Liver (tissue), 9 donors: ENCODE measurements around the gene PLCB1. TPM values are rescaled to one million over a fixed set of nuclear protein-coding genes. Genes with fewer than 3 reads are reported as not detected.

ENCODE experiments used
- DNase-seq: peaks from one replicate; pipeline ENCODE4 v3.0.0-alpha.2; 2017; ENCODE audit warnings: low spot score
- H3K27ac ChIP-seq, 2 donors: one replicate each; pipeline ENCODE4 v1.7.0; 2013; ENCODE audit warnings: inconsistent platforms in 2 of 2, low read length in 2 of 2, control low read depth in 1 of 2, low read depth in 1 of 2, mild to moderate bottlenecking in 1 of 2
- H3K27me3 ChIP-seq, 4 donors: one replicate each; pipeline versions ENCODE4 v1.6.1 to v1.7.0; 2013; ENCODE audit warnings: low read length in 3 of 4, inconsistent platforms in 1 of 4, mild to moderate bottlenecking in 1 of 4, moderate library complexity in 1 of 4; ENCODE audit not compliant: control insufficient read depth in 4 of 4, insufficient read depth in 4 of 4
- H3K36me3 ChIP-seq, 4 donors: one replicate each; pipeline versions ENCODE4 v1.6.1 to v1.7.0; 2013; ENCODE audit warnings: low read length in 3 of 4, mild to moderate bottlenecking in 3 of 4, low read depth in 1 of 4, moderate library complexity in 1 of 4; ENCODE audit not compliant: control insufficient read depth in 4 of 4, insufficient read depth in 3 of 4
- H3K4me1 ChIP-seq, 4 donors: one replicate each; pipeline versions ENCODE4 v1.6.1 to v1.7.0; 2013; ENCODE audit warnings: low read length in 3 of 4, mild to moderate bottlenecking in 3 of 4, moderate library complexity in 1 of 4; ENCODE audit not compliant: control insufficient read depth in 4 of 4, insufficient read depth in 4 of 4
- H3K4me3 ChIP-seq, 3 donors: one replicate each; pipeline versions ENCODE4 v1.6.1 to v1.7.0; 2013; ENCODE audit warnings: low read length in 3 of 3, control low read depth in 1 of 3, low read depth in 1 of 3, mild to moderate bottlenecking in 1 of 3
- H3K9ac ChIP-seq, 2 donors: one replicate each; pipeline ENCODE4 v1.7.0; 2013; ENCODE audit warnings: low read length in 2 of 2, mild to moderate bottlenecking in 2 of 2, moderate library complexity in 2 of 2, control low read depth in 1 of 2, low read depth in 1 of 2
- H3K9me3 ChIP-seq, 4 donors: one replicate each; pipeline versions ENCODE4 v1.6.1 to v1.7.0; 2013; ENCODE audit warnings: low read length in 3 of 4; ENCODE audit not compliant: control insufficient read depth in 4 of 4
- EGR1 ChIP-seq, 2 donors: IDR thresholded peaks; 2 replicates each; pipeline ENCODE4 v1.6.1; 2016 to 2018; ENCODE audit warnings: antibody characterized with exemption in 2 of 2, low read depth in 2 of 2
- FOXA1 ChIP-seq: IDR thresholded peaks from 2 replicates; pipeline ENCODE4 v1.6.1; 2016; ENCODE audit warnings: antibody characterized with exemption
- FOXA2 ChIP-seq: IDR thresholded peaks from 2 replicates; pipeline ENCODE4 v1.6.1; 2016; ENCODE audit warnings: antibody characterized with exemption
- GABPA ChIP-seq, 2 donors: IDR thresholded peaks in 1 of 2; conservative IDR thresholded peaks in 1 of 2; 2 replicates each; pipeline ENCODE4 v1.6.1; 2016; ENCODE audit warnings: antibody characterized with exemption in 2 of 2, mild to moderate bottlenecking in 1 of 2, moderate library complexity in 1 of 2
- HNF4A ChIP-seq, 2 donors: conservative IDR thresholded peaks; 2 replicates each; pipeline ENCODE4 v1.6.1; 2016; ENCODE audit warnings: antibody characterized with exemption in 2 of 2, mild to moderate bottlenecking in 2 of 2
- HNF4G ChIP-seq: IDR thresholded peaks from 2 replicates; pipeline ENCODE4 v1.6.1; 2016; ENCODE audit warnings: antibody characterized with exemption
- JUND ChIP-seq, 2 donors: IDR thresholded peaks; 2 replicates each; pipeline ENCODE4 v1.6.1; 2016; ENCODE audit warnings: antibody characterized with exemption in 2 of 2
- NR2F2 ChIP-seq: IDR thresholded peaks from 2 replicates; pipeline ENCODE4 v1.6.1; 2016; ENCODE audit warnings: antibody characterized with exemption
- RAD21 ChIP-seq, 2 donors: IDR thresholded peaks; 2 replicates each; pipeline ENCODE4 v1.6.1; 2016; ENCODE audit warnings: antibody characterized with exemption in 2 of 2, mild to moderate bottlenecking in 2 of 2
- RXRA ChIP-seq, 2 donors: IDR thresholded peaks; 2 replicates each; pipeline ENCODE4 v1.6.1; 2017 to 2018; ENCODE audit warnings: antibody characterized with exemption in 2 of 2, mild to moderate bottlenecking in 1 of 2
- SP1 ChIP-seq: IDR thresholded peaks from 2 replicates; pipeline ENCODE4 v1.6.1; 2018; ENCODE audit warnings: antibody characterized with exemption, mild to moderate bottlenecking
- TAF1 ChIP-seq: conservative IDR thresholded peaks from 2 replicates; pipeline ENCODE4 v1.6.1; 2016; ENCODE audit warnings: antibody characterized with exemption, mild to moderate bottlenecking
- YY1 ChIP-seq: IDR thresholded peaks from 2 replicates; pipeline ENCODE4 v1.6.1; 2016; ENCODE audit warnings: antibody characterized with exemption, mild to moderate bottlenecking
- WGBS: extraction: QIAGEN DNeasy Blood & Tissue Kit; methylation state at CpG from one replicate; pipeline ENCODE4 v1.1.7; 2013; 5-methylcytosine and 5-hydroxymethylcytosine counted together
- polyA plus RNA-seq, 2 donors: library from polyadenylated mRNA; stranded (reverse) in 1 of 2; unstranded in 1 of 2; fragments of 200-250 nt in 1 of 2; fragments of >200 nt in 1 of 2; fragmentation: Nextera tagmentation in 1 of 2; extraction: Ambion mirVana in 1 of 2; gene quantifications; one replicate each; pipeline versions ENCODE4 v1.2.1 to v1.2.3, GENCODE V29; 2013 to 2015
- total RNA-seq, 2 donors: library from RNA; depleted of rRNA; stranded (reverse); fragments of >200 nt; gene quantifications; one replicate each; pipeline ENCODE4 v1.2.3, GENCODE V29; 2014
- TF ChIP-seq, protein P1 (sequence below): IDR thresholded peaks from 2 replicates; pipeline ENCODE4 v1.6.1; 2016; ENCODE audit warnings: antibody characterized with exemption
- TF ChIP-seq, protein P2 (sequence below): IDR thresholded peaks from 2 replicates; pipeline ENCODE4 v1.6.1; 2016; ENCODE audit warnings: antibody characterized with exemption, mild to moderate bottlenecking
- TF ChIP-seq, protein P3 (sequence below): IDR thresholded peaks from 2 replicates; pipeline ENCODE4 v1.6.1; 2016; ENCODE audit warnings: antibody characterized with exemption
- TF ChIP-seq, protein P4 (sequence below): fragments of 150-350 bp; IDR thresholded peaks from 2 replicates; pipeline ENCODE4 v1.5.1; 2017; ENCODE audit warnings: improper control_type of control experiment, low read depth, low read length; ENCODE audit not compliant: missing input control
- TF ChIP-seq, protein P5 (sequence below): IDR thresholded peaks from 2 replicates; pipeline ENCODE4 v1.6.1; 2016; ENCODE audit warnings: antibody characterized with exemption
- donor health status: healthy.
- donor health status: healthy.
- donor health status: healthy.
- donor health status: healthy.
- donor health status: healthy.

The PLCB1 gene
- total RNA-seq, result 10 to 100 TPM in 1 of 2 donors, 1 to 10 TPM in 1; 5.0 to 13.5 TPM
- polyA plus RNA-seq, result 1 to 10 TPM; 3.7 to 6.8 TPM

DNA sequence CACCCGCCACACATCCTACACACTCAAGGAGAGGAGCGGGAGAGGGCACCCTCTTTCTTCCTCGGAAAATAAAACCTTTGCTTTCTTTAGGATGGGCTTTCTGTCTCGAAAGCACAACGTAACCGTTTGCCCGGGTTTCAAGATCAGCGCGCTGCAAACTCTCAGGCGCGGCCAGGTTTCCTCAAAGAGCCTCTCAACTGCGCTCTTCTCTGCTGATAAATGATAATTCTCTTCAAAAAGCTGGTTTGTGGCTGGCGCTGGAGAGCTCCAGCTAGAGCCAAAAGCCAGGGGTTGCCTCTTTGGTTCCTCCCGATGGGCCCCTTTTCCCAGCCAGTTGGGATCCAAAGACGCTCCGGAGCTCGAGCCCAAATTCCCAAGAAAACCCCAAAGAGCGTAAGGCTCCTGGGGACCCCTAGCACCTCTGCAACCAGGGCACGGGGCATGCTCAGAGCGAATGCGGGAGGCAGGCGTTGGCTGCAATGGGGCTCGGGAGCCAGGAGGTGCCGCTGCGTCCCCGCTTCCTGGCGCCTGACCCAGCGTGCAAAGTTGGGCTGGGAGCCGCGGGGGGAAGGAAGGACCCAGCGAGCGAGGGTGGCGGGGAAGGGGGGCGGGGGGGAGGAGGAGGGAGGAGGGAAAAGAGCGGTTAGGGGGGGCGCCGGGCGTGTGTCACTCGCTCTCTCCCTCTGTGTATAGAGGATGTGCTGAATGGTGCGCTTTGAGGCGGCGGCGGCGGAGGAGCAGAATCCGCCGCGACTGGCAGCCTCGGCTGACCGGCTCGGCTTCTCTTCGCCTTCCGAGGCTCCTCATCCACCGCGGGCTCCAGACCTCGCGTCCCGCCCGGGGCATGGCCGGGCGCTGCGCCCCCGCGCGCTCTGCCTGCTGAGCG is at the start of gene PLCB1:
Gene PLCB1 (plus strand): TSS at position 669 of the 886 bp plus-strand sequence. CDS start 386 bp downstream, outside the sequence.
- peak within 1 kb of the TSS; percentile 70 to 79 (median 79) for H3K4me3 ChIP-seq
- DNase-seq, result peak; percentile 79
- peak within 1 kb of the TSS; percentile 38 to 40 for H3K9ac ChIP-seq
- WGBS, result 2% methylated on average over 65 of the region's 65 CpGs
- H3K27ac ChIP-seq, result peak within 1 kb of the TSS; percentile 61 to 74
- no peaks in the 10 kb centered on the region for H3K9me3 ChIP-seq
- peaks cover 0 to 6% (median under 1%) of the 10 kb centered on the region in 4 donors for H3K27me3 ChIP-seq
- no peaks in the 10 kb centered on the region for H3K36me3 ChIP-seq
- peaks cover 1 to 14% (median 6%) of the 10 kb centered on the region in 4 donors for H3K4me1 ChIP-seq
- TF ChIP-seq HNF4G (no peak), EGR1 (IDR thresholded peaks at IDR 0.05; ENCODE audit: low read depth in 2 of 2) (no peak), HNF4A (conservative IDR thresholded peaks at IDR 0.05) (no peak), FOXA2 (no peak), JUND (IDR thresholded peaks at IDR 0.05) (no peak), TAF1 (no peak), GABPA (IDR thresholded peaks at IDR 0.05 in 1 of 2, conservative IDR thresholded peaks at IDR 0.05 in 1 of 2) (no peak), RAD21 (IDR thresholded peaks at IDR 0.05) (peak; percentile 81 to 89), NR2F2 (no peak), YY1 (no peak), FOXA1 (no peak), SP1 (no peak), RXRA (IDR thresholded peaks at IDR 0.05) (peak in 1 of 2 donors; percentile 19)
- TF ChIP-seq, protein P1, sequence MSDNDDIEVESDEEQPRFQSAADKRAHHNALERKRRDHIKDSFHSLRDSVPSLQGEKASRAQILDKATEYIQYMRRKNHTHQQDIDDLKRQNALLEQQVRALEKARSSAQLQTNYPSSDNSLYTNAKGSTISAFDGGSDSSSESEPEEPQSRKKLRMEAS, result no peak
- TF ChIP-seq, protein P2, sequence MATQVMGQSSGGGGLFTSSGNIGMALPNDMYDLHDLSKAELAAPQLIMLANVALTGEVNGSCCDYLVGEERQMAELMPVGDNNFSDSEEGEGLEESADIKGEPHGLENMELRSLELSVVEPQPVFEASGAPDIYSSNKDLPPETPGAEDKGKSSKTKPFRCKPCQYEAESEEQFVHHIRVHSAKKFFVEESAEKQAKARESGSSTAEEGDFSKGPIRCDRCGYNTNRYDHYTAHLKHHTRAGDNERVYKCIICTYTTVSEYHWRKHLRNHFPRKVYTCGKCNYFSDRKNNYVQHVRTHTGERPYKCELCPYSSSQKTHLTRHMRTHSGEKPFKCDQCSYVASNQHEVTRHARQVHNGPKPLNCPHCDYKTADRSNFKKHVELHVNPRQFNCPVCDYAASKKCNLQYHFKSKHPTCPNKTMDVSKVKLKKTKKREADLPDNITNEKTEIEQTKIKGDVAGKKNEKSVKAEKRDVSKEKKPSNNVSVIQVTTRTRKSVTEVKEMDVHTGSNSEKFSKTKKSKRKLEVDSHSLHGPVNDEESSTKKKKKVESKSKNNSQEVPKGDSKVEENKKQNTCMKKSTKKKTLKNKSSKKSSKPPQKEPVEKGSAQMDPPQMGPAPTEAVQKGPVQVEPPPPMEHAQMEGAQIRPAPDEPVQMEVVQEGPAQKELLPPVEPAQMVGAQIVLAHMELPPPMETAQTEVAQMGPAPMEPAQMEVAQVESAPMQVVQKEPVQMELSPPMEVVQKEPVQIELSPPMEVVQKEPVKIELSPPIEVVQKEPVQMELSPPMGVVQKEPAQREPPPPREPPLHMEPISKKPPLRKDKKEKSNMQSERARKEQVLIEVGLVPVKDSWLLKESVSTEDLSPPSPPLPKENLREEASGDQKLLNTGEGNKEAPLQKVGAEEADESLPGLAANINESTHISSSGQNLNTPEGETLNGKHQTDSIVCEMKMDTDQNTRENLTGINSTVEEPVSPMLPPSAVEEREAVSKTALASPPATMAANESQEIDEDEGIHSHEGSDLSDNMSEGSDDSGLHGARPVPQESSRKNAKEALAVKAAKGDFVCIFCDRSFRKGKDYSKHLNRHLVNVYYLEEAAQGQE, result no peak
- TF ChIP-seq, protein P3, sequence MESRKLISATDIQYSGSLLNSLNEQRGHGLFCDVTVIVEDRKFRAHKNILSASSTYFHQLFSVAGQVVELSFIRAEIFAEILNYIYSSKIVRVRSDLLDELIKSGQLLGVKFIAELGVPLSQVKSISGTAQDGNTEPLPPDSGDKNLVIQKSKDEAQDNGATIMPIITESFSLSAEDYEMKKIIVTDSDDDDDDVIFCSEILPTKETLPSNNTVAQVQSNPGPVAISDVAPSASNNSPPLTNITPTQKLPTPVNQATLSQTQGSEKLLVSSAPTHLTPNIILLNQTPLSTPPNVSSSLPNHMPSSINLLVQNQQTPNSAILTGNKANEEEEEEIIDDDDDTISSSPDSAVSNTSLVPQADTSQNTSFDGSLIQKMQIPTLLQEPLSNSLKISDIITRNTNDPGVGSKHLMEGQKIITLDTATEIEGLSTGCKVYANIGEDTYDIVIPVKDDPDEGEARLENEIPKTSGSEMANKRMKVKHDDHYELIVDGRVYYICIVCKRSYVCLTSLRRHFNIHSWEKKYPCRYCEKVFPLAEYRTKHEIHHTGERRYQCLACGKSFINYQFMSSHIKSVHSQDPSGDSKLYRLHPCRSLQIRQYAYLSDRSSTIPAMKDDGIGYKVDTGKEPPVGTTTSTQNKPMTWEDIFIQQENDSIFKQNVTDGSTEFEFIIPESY, result no peak
- TF ChIP-seq, protein P4, sequence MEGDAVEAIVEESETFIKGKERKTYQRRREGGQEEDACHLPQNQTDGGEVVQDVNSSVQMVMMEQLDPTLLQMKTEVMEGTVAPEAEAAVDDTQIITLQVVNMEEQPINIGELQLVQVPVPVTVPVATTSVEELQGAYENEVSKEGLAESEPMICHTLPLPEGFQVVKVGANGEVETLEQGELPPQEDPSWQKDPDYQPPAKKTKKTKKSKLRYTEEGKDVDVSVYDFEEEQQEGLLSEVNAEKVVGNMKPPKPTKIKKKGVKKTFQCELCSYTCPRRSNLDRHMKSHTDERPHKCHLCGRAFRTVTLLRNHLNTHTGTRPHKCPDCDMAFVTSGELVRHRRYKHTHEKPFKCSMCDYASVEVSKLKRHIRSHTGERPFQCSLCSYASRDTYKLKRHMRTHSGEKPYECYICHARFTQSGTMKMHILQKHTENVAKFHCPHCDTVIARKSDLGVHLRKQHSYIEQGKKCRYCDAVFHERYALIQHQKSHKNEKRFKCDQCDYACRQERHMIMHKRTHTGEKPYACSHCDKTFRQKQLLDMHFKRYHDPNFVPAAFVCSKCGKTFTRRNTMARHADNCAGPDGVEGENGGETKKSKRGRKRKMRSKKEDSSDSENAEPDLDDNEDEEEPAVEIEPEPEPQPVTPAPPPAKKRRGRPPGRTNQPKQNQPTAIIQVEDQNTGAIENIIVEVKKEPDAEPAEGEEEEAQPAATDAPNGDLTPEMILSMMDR, result peak; percentile 90
- TF ChIP-seq, protein P5, sequence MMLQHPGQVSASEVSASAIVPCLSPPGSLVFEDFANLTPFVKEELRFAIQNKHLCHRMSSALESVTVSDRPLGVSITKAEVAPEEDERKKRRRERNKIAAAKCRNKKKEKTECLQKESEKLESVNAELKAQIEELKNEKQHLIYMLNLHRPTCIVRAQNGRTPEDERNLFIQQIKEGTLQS, result no peak
